H1 (cell line): ENCODE measurements around the gene LSM2. TPM values are rescaled to one million over a fixed set of nuclear protein-coding genes. Genes with fewer than 3 reads are reported as not detected.

ENCODE experiments used
- CTCF ChIA-PET: fragments of 300-600 bp; sonication (Branson Sonifier 250); formaldehyde crosslinking; loops from one replicate; lab custom pipeline; 2021; ENCODE audit not compliant: partially characterized antibody; lab: Charles Lee
- POLR2A ChIA-PET: fragments of 300-600 bp; sonication (Branson Sonifier 250); formaldehyde crosslinking; loops from one replicate; lab custom pipeline; 2021; ENCODE audit warnings: inconsistent platforms; ENCODE audit not compliant: partially characterized antibody; lab: Charles Lee
- DNase-seq, 2 experiments: peaks; one replicate each; pipeline versions ENCODE4 v3.0.0 to v3.0.0-alpha.2; 2010 to 2022; ENCODE audit warnings: low spot score in 2 of 2, low read depth in 1 of 2, mixed read lengths in 1 of 2
- FAIRE-seq: peaks from 2 replicates; lab custom pipeline; 2011; peaks lifted over from hg19 to GRCh38; lab: Jason Lieb, UNC
- H2AFZ ChIP-seq: 2 replicates; pipeline ENCODE4 v1.8.1; 2012; ENCODE audit warnings: low read length, inconsistent platforms
- H2AK5ac ChIP-seq: 2 replicates; pipeline ENCODE4 v1.6.1; 2013; ENCODE audit warnings: low read depth, low read length
- H2BK120ac ChIP-seq: replicated peaks from 2 replicates; pipeline ENCODE3; 2013; ENCODE audit warnings: low read depth, low read length, inconsistent platforms
- H2BK12ac ChIP-seq: 2 replicates; pipeline ENCODE4 v1.6.1; 2013; ENCODE audit warnings: low read depth, low read length
- H2BK15ac ChIP-seq: 2 replicates; pipeline ENCODE4 v1.6.1; 2013; ENCODE audit warnings: low read length
- H2BK20ac ChIP-seq: 2 replicates; pipeline ENCODE4 v1.6.1; 2013; ENCODE audit warnings: low read length
- H2BK5ac ChIP-seq: 2 replicates; pipeline ENCODE4 v1.6.1; 2013; ENCODE audit warnings: low read depth, low read length
- H3K14ac ChIP-seq: 2 replicates; pipeline ENCODE4 v1.6.1; 2013; ENCODE audit warnings: inconsistent platforms; ENCODE audit not compliant: insufficient read length
- H3K18ac ChIP-seq: 2 replicates; pipeline ENCODE4 v1.6.1; 2013; ENCODE audit warnings: low read length; ENCODE audit errors: extremely low read depth
- H3K23ac ChIP-seq: 2 replicates; pipeline ENCODE4 v1.6.1; 2013; ENCODE audit warnings: inconsistent platforms; ENCODE audit not compliant: insufficient read length
- H3K23me2 ChIP-seq: 2 replicates; pipeline ENCODE4 v1.6.1; 2013; ENCODE audit warnings: low read depth, low read length
- H3K27ac ChIP-seq: 2 replicates; pipeline ENCODE4 v1.6.1; 2011; ENCODE audit warnings: low read depth, low read length, inconsistent platforms
- H3K27me3 ChIP-seq, 4 experiments: replicated peaks in 1 of 4; 1 replicate in 1 of 4; 2 replicates in 3 of 4; pipeline versions ENCODE4 v1.6.1 to v1.8.1; 2011 to 2013; ENCODE audit warnings: low read length in 3 of 4, mild to moderate bottlenecking in 3 of 4, inconsistent platforms in 2 of 4, mixed read lengths in 2 of 4, moderate library complexity in 1 of 4; ENCODE audit not compliant: control insufficient read depth in 3 of 4, insufficient read depth in 3 of 4; ENCODE audit errors: extremely low read depth in 1 of 4
- H3K36me3 ChIP-seq, 4 experiments: 2 replicates each; pipeline versions ENCODE4 v1.6.1 to v1.8.1; 2011 to 2013; ENCODE audit warnings: mild to moderate bottlenecking in 4 of 4, low read length in 3 of 4, moderate library complexity in 2 of 4, control low read depth in 1 of 4, inconsistent platforms in 1 of 4; ENCODE audit not compliant: insufficient read depth in 4 of 4, control insufficient read depth in 2 of 4
- H3K4ac ChIP-seq: replicated peaks from 2 replicates; pipeline ENCODE3; 2013; ENCODE audit warnings: low read length, low read depth, mixed read lengths, inconsistent platforms; ENCODE audit not compliant: insufficient read length
- H3K4me1 ChIP-seq, 4 experiments: replicated peaks in 1 of 4; 1 replicate in 1 of 4; 2 replicates in 3 of 4; pipeline versions ENCODE4 v1.6.1 to v1.8.1; 2011 to 2013; ENCODE audit warnings: low read length in 3 of 4, inconsistent platforms in 2 of 4, mixed read lengths in 1 of 4; ENCODE audit not compliant: insufficient read depth in 4 of 4, control insufficient read depth in 3 of 4
- H3K4me2 ChIP-seq, 2 experiments: 2 replicates each; pipeline versions ENCODE4 v1.6.1 to v1.8.1; 2011 to 2013; ENCODE audit warnings: low read depth in 2 of 2, low read length in 2 of 2, control low read depth in 1 of 2, inconsistent platforms in 1 of 2, mild to moderate bottlenecking in 1 of 2; ENCODE audit not compliant: insufficient read depth in 1 of 2
- H3K4me3 ChIP-seq, 4 experiments: fragments of 200-600, 300-600 bp in 1 of 4; sonication (generic), shearing (Covaris generic), sonication (Bioruptor Twin) in 1 of 4; 2 replicates each; pipeline versions ENCODE4 v1.5.1 to v1.8.1; 2011 to 2016; ENCODE audit warnings: low read length in 4 of 4, low read depth in 3 of 4, control low read depth in 2 of 4, inconsistent platforms in 2 of 4, mild to moderate bottlenecking in 2 of 4, mixed read lengths in 1 of 4, moderate library complexity in 1 of 4; ENCODE audit not compliant: insufficient read depth in 2 of 4; ENCODE audit errors: extremely low read depth in 1 of 4
- H3K56ac ChIP-seq: replicated peaks from 2 replicates; pipeline ENCODE3; 2013; ENCODE audit warnings: low read depth, mild to moderate bottlenecking, mixed read lengths, low read length, inconsistent platforms; ENCODE audit not compliant: insufficient read length
- H3K79me1 ChIP-seq: 2 replicates; pipeline ENCODE4 v1.6.1; 2013; ENCODE audit warnings: low read depth, low read length, control low read depth
- H3K79me2 ChIP-seq, 2 experiments: 2 replicates each; pipeline versions ENCODE4 v1.6.1 to v1.8.1; 2012 to 2013; ENCODE audit warnings: low read length in 2 of 2, mild to moderate bottlenecking in 2 of 2, inconsistent platforms in 1 of 2; ENCODE audit not compliant: insufficient read depth in 2 of 2, control insufficient read depth in 1 of 2
- H3K9ac ChIP-seq, 4 experiments: replicated peaks in 1 of 4; 1 replicate in 1 of 4; 2 replicates in 3 of 4; pipeline versions ENCODE4 v1.6.1 to v1.8.1; 2011 to 2013; ENCODE audit warnings: low read depth in 3 of 4, low read length in 3 of 4, control low read depth in 2 of 4, mild to moderate bottlenecking in 2 of 4, moderate library complexity in 2 of 4, inconsistent platforms in 1 of 4; ENCODE audit errors: extremely low read depth in 1 of 4
- H3K9me3 ChIP-seq, 2 experiments: 2 replicates each; pipeline versions ENCODE4 v1.6.1 to v1.8.1; 2012 to 2013; ENCODE audit warnings: mild to moderate bottlenecking in 2 of 2, moderate library complexity in 2 of 2, control low read depth in 1 of 2, inconsistent platforms in 1 of 2, low read depth in 1 of 2, low read length in 1 of 2, mixed read lengths in 1 of 2; ENCODE audit not compliant: insufficient read depth in 2 of 2
- H4K20me1 ChIP-seq, 2 experiments: replicated peaks in 1 of 2; 2 replicates each; pipeline versions ENCODE3 to v1.8.1; 2011 to 2013; ENCODE audit warnings: inconsistent platforms in 2 of 2, low read length in 2 of 2, mild to moderate bottlenecking in 1 of 2; ENCODE audit not compliant: insufficient read depth in 2 of 2, control insufficient read depth in 1 of 2
- H4K5ac ChIP-seq: 2 replicates; pipeline ENCODE4 v1.6.1; 2013; ENCODE audit warnings: low read length, low read depth, mixed read lengths, inconsistent platforms; ENCODE audit not compliant: insufficient read length
- H4K8ac ChIP-seq: 2 replicates; pipeline ENCODE4 v1.8.0; 2013; ENCODE audit warnings: mild to moderate bottlenecking, moderate library complexity, low read length, inconsistent platforms; ENCODE audit not compliant: insufficient read depth; ENCODE audit errors: extremely low read depth
- H4K91ac ChIP-seq: replicated peaks from 2 replicates; pipeline ENCODE3; 2013; ENCODE audit warnings: low read length, mixed read lengths, inconsistent platforms; ENCODE audit not compliant: insufficient read length
- ATF3 ChIP-seq: IDR thresholded peaks from 2 replicates; pipeline ENCODE4 v1.6.1; 2011; ENCODE audit warnings: low read depth, mild to moderate bottlenecking, low read length; ENCODE audit not compliant: insufficient read depth
- BCL11A ChIP-seq, 2 experiments: IDR thresholded peaks; one replicate each; pipeline ENCODE4 v1.6.1; 2011; ENCODE audit warnings: low read depth in 2 of 2, low read length in 2 of 2, mild to moderate bottlenecking in 2 of 2
- CTBP2 ChIP-seq: IDR thresholded peaks from 2 replicates; pipeline ENCODE4 v1.7.0; 2011; ENCODE audit warnings: borderline replicate concordance, mild to moderate bottlenecking, moderate library complexity, mixed read lengths, low read length; ENCODE audit not compliant: insufficient read depth, insufficient read length
- FOSL1 ChIP-seq: IDR thresholded peaks from 2 replicates; pipeline ENCODE4 v1.6.1; 2011; ENCODE audit warnings: mild to moderate bottlenecking, low read depth, low read length, moderate library complexity; ENCODE audit not compliant: insufficient read depth
- JUN ChIP-seq: IDR thresholded peaks from 2 replicates; pipeline ENCODE4 v1.6.1; 2011; ENCODE audit warnings: low read depth, mild to moderate bottlenecking, improper control_type of control experiment, low read length
- MAX ChIP-seq: IDR thresholded peaks from 2 replicates; pipeline ENCODE4 v1.6.1; 2012; ENCODE audit warnings: inconsistent platforms
- RBBP5 ChIP-seq: IDR thresholded peaks from 2 replicates; pipeline ENCODE4 v1.7.1; 2012; ENCODE audit warnings: low read depth, mild to moderate bottlenecking, inconsistent platforms, low read length, moderate library complexity, borderline replicate concordance
- RFX5 ChIP-seq: IDR thresholded peaks from 2 replicates; pipeline ENCODE4 v1.6.1; 2011; ENCODE audit warnings: low read depth, low read length, improper control_type of control experiment, borderline replicate concordance
- SIRT6 ChIP-seq: IDR thresholded peaks from one replicate; pipeline ENCODE4 v1.7.1; 2012; ENCODE audit warnings: low read length, inconsistent platforms
- SIX5 ChIP-seq: IDR thresholded peaks from 2 replicates; pipeline ENCODE4 v1.6.1; 2011; ENCODE audit warnings: mild to moderate bottlenecking, low read depth, low read length
- SP2 ChIP-seq: IDR thresholded peaks from 2 replicates; pipeline ENCODE4 v1.6.1; 2012; ENCODE audit warnings: mild to moderate bottlenecking, low read length, inconsistent platforms
- SRF ChIP-seq: IDR thresholded peaks from 2 replicates; pipeline ENCODE4 v1.6.1; 2011; ENCODE audit warnings: mild to moderate bottlenecking, low read depth, low read length, moderate library complexity
- TAF1 ChIP-seq: IDR thresholded peaks from 2 replicates; pipeline ENCODE4 v1.6.1; 2011; ENCODE audit warnings: mild to moderate bottlenecking, low read depth, low read length
- ZNF274 ChIP-seq: IDR thresholded peaks from 2 replicates; pipeline ENCODE4 v1.7.0; 2012; ENCODE audit warnings: low read length, borderline replicate concordance; ENCODE audit errors: extremely low read depth
- WGBS, 2 experiments: shearing (Covaris generic) in 1 of 2; methylation state at CpG; one replicate each; pipeline versions ENCODE4 v1.1.6 to v1.1.7; 2013 to 2015; ENCODE audit warnings: low lambda C conversion rate in 2 of 2, mixed read lengths in 2 of 2, inconsistent platforms in 1 of 2, low coverage in 1 of 2, missing lambda C conversion rate in 1 of 2; ENCODE audit not compliant: insufficient replicate concordance in 2 of 2, insufficient coverage in 1 of 2, insufficient read length in 1 of 2; ENCODE audit errors: extremely low coverage in 1 of 2, missing lambda C conversion rate in 1 of 2; 5-methylcytosine and 5-hydroxymethylcytosine counted together
- polyA plus RNA-seq, 7 experiments: library from polyadenylated mRNA; depleted of rRNA in 3 of 7; stranded (reverse) in 5 of 7; unstranded in 2 of 7; fragments of >200 nt in 5 of 7; fragments of 200-250 nt in 2 of 7; gene quantifications; 1 replicate in 5 of 7; 2 replicates in 1 of 7; 4 replicates in 1 of 7; pipeline versions ENCODE4 v1.2.1 to v1.2.3, GENCODE V29; 2011 to 2013; ENCODE audit warnings: missing spikeins in 2 of 7, mixed read lengths in 2 of 7
- total RNA-seq: library from RNA; stranded (reverse); fragmentation: NEBNext Ultra II Directional; extraction: Animal tissue kit (Norgen Biotek cat#: 25700); gene quantifications from 2 replicates; pipeline ENCODE4 v1.2.1, GENCODE V29; 2021

Gene LSM2
- total and polyA plus RNA-seq, 2 of the 8 experiments (the other 6 are each of a cell fraction or from before 2014, with no cell fraction given), result 127 to 168 TPM

GRCh38 chr6:31760790-31761189, 46.0 kb downstream of the LSM2 start:
- H3K36me3 ChIP-seq, result peaks cover 0 to 16% (median 1%) of the 10 kb centered on the region in 4 experiments; a peak in 3 of 8 replicates
- POLR2A ChIA-PET, result interaction anchor here (0.6 to 6.3 kb wide), 9 partner anchors 8 to 101 kb away, joined by 3 to 38 read pairs (median 4); partner anchors contain the start of genes LY6G5C, MSH5 and VARS1
- DNase-seq (no peak), FAIRE-seq (no peak)
- no peak overlapping the region for H3K14ac ChIP-seq
- H4K8ac ChIP-seq, result no peak overlapping the region
- no peak overlapping the region for H2BK15ac ChIP-seq
- H3K4me3 ChIP-seq, result no peak overlapping the region
- H3K18ac ChIP-seq, result no peak overlapping the region
- H3K27ac ChIP-seq, result no peak overlapping the region
- no peak overlapping the region for H3K4ac ChIP-seq
- no peaks in the 10 kb centered on the region for H3K79me2 ChIP-seq
- no peak overlapping the region for H4K5ac ChIP-seq
- 95% methylated on average over 5 of the region's 5 CpGs; no CpG with 5 or more reads in 1 of the 2 experiments for WGBS, 2 experiments
- H2BK20ac ChIP-seq, result no peak overlapping the region
- H3K9ac ChIP-seq, result no peak overlapping the region; a peak in 1 of 7 replicates
- no peak overlapping the region for H3K4me2 ChIP-seq
- H2BK5ac ChIP-seq, result no peak overlapping the region
- CTCF ChIA-PET, result interaction anchor here (1.0 to 3.0 kb wide), 3 partner anchors 14 to 37 kb away, joined by 3 to 12 read pairs (median 3); partner anchors contain the start of gene MPIG6B
- H3K56ac ChIP-seq, result no peak overlapping the region
- no peak overlapping the region for H3K23ac ChIP-seq
- H2AK5ac ChIP-seq, result no peak overlapping the region
- H4K91ac ChIP-seq, result no peak overlapping the region
- peaks cover 0 to 5% (median 0%) of the 10 kb centered on the region in 4 experiments; a peak in 2 of 7 replicates for H3K4me1 ChIP-seq
- H3K9me3 ChIP-seq, result no peaks in the 10 kb centered on the region
- no peaks in the 10 kb centered on the region for H3K27me3 ChIP-seq
- no peaks in the 10 kb centered on the region for H3K79me1 ChIP-seq
- H2BK12ac ChIP-seq, result no peak overlapping the region
- H3K23me2 ChIP-seq, result no peaks in the 10 kb centered on the region; the same call in 1 of the 2 replicates
- H2AFZ ChIP-seq, result no peak overlapping the region
- H4K20me1 ChIP-seq, result no peaks in the 10 kb centered on the region
- no peak overlapping the region for H2BK120ac ChIP-seq
- TF ChIP-seq SIX5 (no peak), RBBP5 (no peak), JUN (no peak), SIRT6 (no peak), ATF3 (no peak), SP2 (no peak), SRF (no peak), CTBP2 (no peak), BCL11A (IDR thresholded peaks at IDR 0.05; ENCODE audit: low read depth in 2 of 2, low read length in 2 of 2) (no peak), ZNF274 (no peak), TAF1 (no peak), MAX (no peak), RFX5 (no peak), FOSL1 (no peak)
